ENCODE measurements around the gene EYA4.
"Not testable (repeated sequence)": the region's sequence is repeated elsewhere in the genome, so short reads cannot be mapped to it uniquely, and the experiment has no call there.

Gene EYA4

GRCh38 chr6:133397601-133398000 is 156.4 kb downstream of the EYA4 start:
- not testable (repeated sequence) for DNase-seq (ENCODE audit: low read depth in 3 of 3)

DNA sequence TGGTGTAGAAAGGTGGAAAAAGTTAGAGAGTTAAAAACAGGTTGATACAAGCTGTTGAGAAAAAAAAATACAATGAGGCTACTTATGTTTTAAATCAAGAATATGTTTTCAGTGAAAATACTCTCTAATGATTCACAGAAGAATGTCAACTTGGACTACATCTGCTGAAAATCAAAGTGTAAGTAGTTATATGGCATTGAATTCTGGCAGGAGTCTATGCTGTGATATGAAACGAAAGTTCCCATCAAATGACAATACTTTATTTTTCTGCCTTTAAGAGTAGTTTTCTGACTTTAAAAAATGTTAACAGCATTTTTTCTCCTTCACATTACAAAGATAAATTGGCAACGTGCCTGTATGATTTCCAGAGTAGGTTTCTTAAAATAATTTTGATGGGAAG is 158.3 kb downstream of the EYA4 start:
- no peak for DNase-seq (ENCODE audit: low read depth in 3 of 3)

DNA sequence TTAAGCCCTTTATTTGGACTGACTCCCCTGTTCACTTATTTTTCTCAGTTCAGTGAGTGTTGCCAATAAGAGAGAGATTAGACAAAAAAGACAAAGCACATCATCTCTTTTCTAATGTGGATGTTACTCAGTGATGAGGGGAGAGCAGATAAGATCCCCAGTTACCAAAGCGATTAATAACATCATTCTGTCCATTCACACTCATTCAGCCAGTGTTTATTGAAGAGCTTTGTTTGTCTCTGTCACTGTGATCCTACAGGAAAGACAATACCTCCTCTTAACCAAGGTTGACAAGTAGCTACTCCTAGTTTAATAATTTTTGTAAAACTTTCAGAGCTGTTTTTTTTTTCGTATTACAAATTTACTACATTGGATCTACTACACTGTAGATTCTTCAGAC is 163.0 kb downstream of the EYA4 start:
- no peak for DNase-seq (ENCODE audit: low read depth in 3 of 3)

GRCh38 chr6:133404728-133405127 is 163.6 kb downstream of the EYA4 start:
- no peak for DNase-seq (ENCODE audit: low read depth in 3 of 3)

GRCh38 chr6:133407320-133408100 is 166.4 kb downstream of the EYA4 start:
- DNase-seq (ENCODE audit: low read depth in 3 of 3), result no peak

DNA sequence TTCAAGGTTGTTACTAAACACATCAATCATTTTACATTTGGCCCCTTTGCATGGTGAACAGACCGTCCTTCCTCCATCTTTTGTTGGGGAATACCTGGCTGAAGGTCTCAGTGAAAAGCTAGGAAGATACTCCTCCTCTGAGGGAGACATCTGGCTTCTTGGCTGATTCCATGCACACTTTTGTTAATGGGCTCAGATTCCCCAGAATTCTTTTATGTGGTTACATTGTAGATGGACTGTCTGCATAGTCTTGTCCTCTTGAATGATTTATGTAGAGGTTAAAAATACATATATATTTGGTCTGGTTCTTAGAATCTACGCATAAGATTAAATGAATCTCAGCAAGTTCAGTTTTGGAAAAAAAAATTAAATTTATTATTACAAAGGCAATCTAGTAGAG is 167.0 kb downstream of the EYA4 start:
- DNase-seq (ENCODE audit: low read depth in 3 of 3), result no peak

DNA sequence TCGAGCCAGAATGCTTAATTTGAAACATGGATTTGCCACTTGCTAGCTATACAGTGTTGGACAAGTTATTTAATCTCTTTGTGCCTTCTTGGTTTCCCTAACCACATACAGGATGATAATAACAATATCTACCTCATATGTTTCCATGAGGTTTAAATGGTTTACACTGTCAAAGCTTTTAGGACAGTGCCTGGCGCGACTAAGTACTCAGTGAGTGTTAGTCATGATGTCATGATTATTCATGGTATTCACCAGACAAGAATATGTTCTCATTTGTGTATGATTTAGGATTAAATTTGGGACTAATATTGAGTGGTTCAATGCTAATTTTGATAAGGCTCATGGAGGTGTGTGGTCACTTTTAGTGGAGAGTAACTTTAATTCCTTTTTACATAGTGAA is 167.4 kb downstream of the EYA4 start:
- DNase-seq (ENCODE audit: low read depth in 3 of 3), result no peak

DNA sequence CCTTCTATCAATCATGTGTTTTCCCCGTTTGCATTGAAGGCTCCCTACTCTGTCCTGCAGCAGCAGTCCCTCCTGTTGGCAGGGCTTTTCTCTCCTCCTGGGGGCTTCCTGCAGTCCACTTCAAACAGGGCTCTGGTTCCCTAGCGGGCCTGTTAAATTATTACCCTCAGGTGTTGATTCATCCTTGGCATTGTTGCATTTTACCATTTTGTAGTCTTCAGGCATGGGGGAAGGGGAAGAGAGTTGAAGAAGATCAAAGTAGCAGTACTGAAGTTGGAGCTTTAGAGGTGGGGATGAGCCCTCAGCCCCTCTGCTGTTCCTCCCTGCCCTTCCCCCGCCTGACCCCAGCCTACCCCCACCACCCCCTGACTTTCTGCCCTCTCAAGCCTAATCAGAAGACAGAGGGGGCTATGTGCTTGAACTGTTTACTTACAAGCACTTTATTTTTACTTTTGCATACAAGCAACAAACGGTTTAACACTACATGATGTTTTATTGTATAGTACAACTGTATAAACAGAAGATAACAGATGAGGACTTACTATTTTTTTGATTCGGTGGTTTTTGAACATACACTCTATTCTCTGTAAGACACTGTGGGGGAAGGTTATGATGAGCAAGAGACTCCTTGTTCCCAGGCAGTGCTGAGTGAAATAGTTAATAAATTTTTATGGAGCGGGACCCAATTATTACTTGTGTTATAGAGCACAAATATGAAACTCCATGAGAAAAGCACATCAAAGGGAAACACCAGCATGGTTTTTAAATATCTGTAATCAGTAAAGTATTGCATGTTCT is 169.7 kb downstream of the EYA4 start:
- DNase-seq (ENCODE audit: low read depth in 3 of 3), result no peak

- no peak for DNase-seq (ENCODE audit: low read depth in 3 of 3)
Measured at GRCh38 chr6:133411757-133412156, 170.6 kb downstream of the EYA4 start.

DNA sequence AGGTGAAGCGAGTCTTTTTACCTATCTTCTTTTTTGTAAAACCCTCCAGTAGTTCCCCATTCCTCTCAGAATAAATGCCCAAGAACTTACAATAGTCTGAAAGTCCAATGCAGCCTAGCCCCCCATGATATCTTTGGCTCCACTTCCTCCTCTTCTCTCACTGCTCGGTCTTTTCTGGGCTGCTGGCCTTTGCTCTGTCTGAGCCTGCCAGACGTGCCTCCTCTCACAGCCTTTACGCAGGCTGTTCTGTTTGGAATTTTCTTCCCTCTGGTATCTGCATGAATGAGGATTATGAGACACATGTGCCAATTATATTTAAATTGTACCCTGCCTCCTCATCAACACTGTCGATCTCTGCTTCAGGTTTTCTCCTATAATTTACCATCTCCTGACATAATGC is 174.1 kb downstream of the EYA4 start:
- DNase-seq (ENCODE audit: low read depth in 3 of 3), result no peak

GRCh38 chr6:133418108-133418507 is 177.0 kb downstream of the EYA4 start:
- no peak for DNase-seq (ENCODE audit: low read depth in 3 of 3)

DNA sequence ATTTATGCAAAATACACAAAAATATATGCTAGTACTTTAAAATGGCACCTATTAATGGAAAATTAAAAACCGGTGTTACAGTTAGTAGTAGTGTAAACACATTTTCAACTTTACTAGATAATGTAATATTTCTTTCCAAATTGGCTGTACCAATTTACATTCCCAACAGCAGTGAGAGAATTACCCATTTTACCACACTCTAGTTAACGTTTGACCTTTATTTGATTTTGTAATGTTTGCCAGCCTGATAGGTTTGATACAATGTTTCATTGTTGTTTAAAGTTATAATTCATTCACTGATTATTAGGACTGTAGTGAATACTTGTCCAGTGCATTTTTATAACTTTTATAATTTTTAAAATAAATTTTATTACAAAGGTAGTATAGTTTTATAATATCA is 182.1 kb downstream of the EYA4 start:
- no peak for DNase-seq (ENCODE audit: low read depth in 3 of 3)

DNA sequence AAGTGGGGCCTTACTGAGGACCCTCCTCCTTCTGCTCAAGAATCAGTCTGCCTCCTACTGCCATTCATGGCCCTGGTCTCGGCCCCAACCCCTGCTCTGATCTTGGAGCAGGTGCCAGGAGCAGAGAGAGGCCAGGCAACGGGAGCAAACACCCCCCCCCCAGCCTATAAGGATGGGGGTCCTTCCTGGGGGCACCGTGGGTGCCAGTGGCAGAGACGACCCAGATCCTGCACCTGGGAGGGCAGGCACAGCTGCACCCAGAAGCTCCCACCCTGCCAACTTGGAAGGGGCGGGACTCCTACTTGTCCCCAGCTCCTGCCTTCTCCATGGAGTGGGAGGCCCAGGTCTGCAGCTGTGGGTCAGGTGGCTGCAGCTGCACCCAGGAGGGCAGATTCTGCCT is 183.2 kb downstream of the EYA4 start:
- no peak for DNase-seq (ENCODE audit: low read depth in 3 of 3)

DNA sequence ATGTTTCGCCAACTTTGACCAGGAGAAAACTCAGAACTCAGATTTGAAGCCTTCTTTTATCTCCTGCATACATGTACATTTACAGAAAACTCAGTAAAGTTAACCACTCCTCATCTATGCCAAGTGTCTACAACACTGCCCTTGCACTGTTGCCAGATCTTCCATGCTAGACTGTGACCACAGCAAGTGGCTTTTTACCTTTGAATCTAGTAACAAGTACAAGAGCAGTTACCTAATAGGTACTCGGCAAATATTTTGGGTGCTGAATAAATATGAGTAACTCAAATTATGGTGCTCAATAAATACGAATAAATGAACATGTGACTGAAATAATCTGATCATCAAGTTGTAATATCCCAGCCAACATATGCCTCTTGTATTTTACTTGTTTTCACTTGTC is 184.9 kb downstream of the EYA4 start:
- DNase-seq (ENCODE audit: low read depth in 3 of 3), result no peak

- DNase-seq (ENCODE audit: low read depth in 3 of 3), result no peak
Measured at GRCh38 chr6:133428295-133428694, 187.1 kb downstream of the EYA4 start.

DNA sequence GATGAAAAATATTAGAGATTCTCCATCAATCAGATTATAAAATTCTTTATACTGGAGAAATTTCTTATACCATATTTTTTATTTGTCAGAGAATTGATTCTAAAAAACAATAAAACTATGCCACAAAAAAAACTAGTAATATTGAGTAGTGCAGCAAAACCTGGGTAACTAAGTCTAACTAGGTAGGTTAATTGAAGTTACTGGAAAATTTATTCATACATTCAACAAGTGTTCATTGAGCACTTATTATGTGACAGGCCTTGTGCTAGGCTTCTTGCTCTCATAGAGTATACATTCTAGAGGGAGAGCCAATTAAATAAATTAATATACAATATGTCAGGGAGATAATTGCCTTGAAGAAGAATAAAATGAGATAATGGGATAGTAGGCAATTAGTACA is 189.4 kb downstream of the EYA4 start:
- DNase-seq (ENCODE audit: low read depth in 3 of 3), result no peak

GRCh38 chr6:133431031-133431430 is 189.9 kb downstream of the EYA4 start:
- DNase-seq (ENCODE audit: low read depth in 3 of 3), result no peak

GRCh38 chr6:133432021-133432989 is 191.1 kb downstream of the EYA4 start:
- DNase-seq (ENCODE audit: low read depth in 3 of 3), result no peak

- no peak for DNase-seq (ENCODE audit: low read depth in 3 of 3)
Measured at GRCh38 chr6:133435065-133435728, 194.0 kb downstream of the EYA4 start.

- no peak for DNase-seq (ENCODE audit: low read depth in 3 of 3)
Measured at GRCh38 chr6:133436652-133437051, 195.5 kb downstream of the EYA4 start.

DNA sequence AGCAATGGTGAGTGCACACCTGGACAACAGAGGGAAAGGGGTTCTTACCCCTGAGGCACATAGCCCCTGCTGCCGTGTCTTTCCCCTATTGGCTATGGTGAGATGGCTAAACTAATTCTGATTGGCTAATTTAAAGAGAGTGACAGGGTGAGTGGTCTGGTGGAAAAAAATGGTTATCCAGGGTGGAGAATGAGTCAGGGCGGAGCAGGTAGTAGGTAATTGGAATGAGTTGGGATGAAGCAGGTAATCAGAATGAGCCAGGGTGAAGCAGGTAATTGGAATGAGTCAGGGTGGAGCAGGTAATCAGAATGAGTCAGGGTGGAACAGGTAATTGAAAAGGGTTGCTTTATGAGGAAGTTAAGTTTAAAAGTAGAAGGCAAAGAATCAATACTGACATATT is 200.3 kb downstream of the EYA4 start:
- DNase-seq (ENCODE audit: low read depth in 3 of 3), result no peak

- DNase-seq (ENCODE audit: low read depth in 3 of 3), result no peak
Measured at GRCh38 chr6:133446789-133447188, 205.6 kb downstream of the EYA4 start.

Data from stimulated activated CD4-positive, alpha-beta T cell treated with anti-CD3 and anti-CD28 coated beads, TNF-alpha, amount 100 ng/mL, for 24 hours (primary cell).